CD4-positive, alpha-beta T cell (primary cell): ENCODE measurements around the gene PCID2. TPM values are rescaled to one million over a fixed set of nuclear protein-coding genes. Genes with fewer than 3 reads are reported as not detected.
A peak's percentile ranks its signal among the peaks of the same experiment; 100 is the strongest.

Experiments
- ATAC-seq: fragments of 200-7000 bp; cut with Tn5 transposase; one replicate; pipeline ENCODE4 v1.10.0; 2022; ENCODE audit warnings: mild to moderate bottlenecking; ENCODE audit not compliant: poor library complexity
- CTCF ChIA-PET: fragments of 350-600 bp; sonication (Branson Sonifier 250); formaldehyde crosslinking; loops from one replicate; lab custom pipeline; 2021; ENCODE audit warnings: antibody characterized with exemption, inconsistent platforms; lab: Charles Lee
- POLR2A ChIA-PET: fragments of 350-600 bp; sonication (Branson Sonifier 250); formaldehyde crosslinking; loops from one replicate; lab custom pipeline; 2021; ENCODE audit warnings: antibody characterized with exemption, inconsistent platforms; lab: Charles Lee
- DNase-seq, 14 experiments: peaks; one replicate each; pipeline ENCODE4 v3.0.0-alpha.2; 2013 to 2020; ENCODE audit warnings: mixed read lengths in 2 of 14
- H3K27ac ChIP-seq, 2 donors: one replicate each; pipeline versions ENCODE4 v1.5.1 to v1.7.0; 2013; ENCODE audit warnings: low read length in 2 of 2, low read depth in 1 of 2, mild to moderate bottlenecking in 1 of 2
- H3K27me3 ChIP-seq, 2 experiments: 1 replicate in 1 of 2; 2 replicates in 1 of 2; pipeline versions ENCODE4 v1.6.1 to v1.7.0; 2013; ENCODE audit warnings: low read length in 2 of 2, control low read depth in 1 of 2, mild to moderate bottlenecking in 1 of 2, moderate library complexity in 1 of 2; ENCODE audit not compliant: insufficient read depth in 2 of 2, control insufficient read depth in 1 of 2
- H3K36me3 ChIP-seq: one replicate; pipeline ENCODE4 v1.6.1; 2013; ENCODE audit warnings: low read length, control low read depth; ENCODE audit not compliant: insufficient read depth
- H3K4me1 ChIP-seq: one replicate; pipeline ENCODE4 v1.6.1; 2013; ENCODE audit warnings: low read length, control low read depth; ENCODE audit not compliant: insufficient read depth
- H3K4me3 ChIP-seq: one replicate; pipeline ENCODE4 v1.5.1; 2013; ENCODE audit warnings: mild to moderate bottlenecking, low read length, moderate library complexity
- H3K9me3 ChIP-seq, 2 experiments: 1 replicate in 1 of 2; 2 replicates in 1 of 2; pipeline versions ENCODE4 v1.6.1 to v1.7.0; 2013; ENCODE audit warnings: low read length in 2 of 2, mild to moderate bottlenecking in 2 of 2, control low read depth in 1 of 2, moderate library complexity in 1 of 2; ENCODE audit not compliant: control insufficient read depth in 1 of 2, insufficient read depth in 1 of 2
- H3K27ac Mint-ChIP-seq: one replicate; pipeline ENCODE4 v1.8.0; 2020; ENCODE audit warnings: mixed read lengths
- H3K27me3 Mint-ChIP-seq: one replicate; pipeline ENCODE4 v1.8.0; 2021; ENCODE audit warnings: mixed read lengths
- H3K36me3 Mint-ChIP-seq: one replicate; pipeline ENCODE4 v1.8.0; 2021; ENCODE audit warnings: low read depth, mixed read lengths
- H3K4me1 Mint-ChIP-seq: one replicate; pipeline ENCODE4 v1.8.0; 2021; ENCODE audit warnings: low read depth, mixed read lengths
- H3K4me3 Mint-ChIP-seq: one replicate; pipeline ENCODE4 v1.8.0; 2020; ENCODE audit warnings: mild to moderate bottlenecking, mixed read lengths
- H3K9me3 Mint-ChIP-seq: one replicate; pipeline ENCODE4 v1.8.0; 2020; ENCODE audit warnings: mixed read lengths
- CTCF ChIP-seq: fragments of 200-600 bp; IDR thresholded peaks from one replicate; pipeline ENCODE4 v1.8.0; 2022; ENCODE audit warnings: antibody characterized with exemption, mild to moderate bottlenecking
- intact Hi-C, 2 experiments: fragments of 100-400 bp; cut with DNase I in 1 of 2; cut with micrococcal nuclease in 1 of 2; formaldehyde crosslinking; loops; one replicate each; pipeline versions ENCODE4 v1.15.1 to v1.9.0; 2023 to 2025; cut with DNase I, micrococcal nuclease
- total RNA-seq, 174 experiments: library from RNA in 2 of 174; stranded (reverse) in 2 of 174; gene quantifications; one replicate each; pipeline ENCODE4 v1.2.3 and lab custom pipeline; 2021 to 2026

Gene PCID2
- total RNA-seq, 2 experiments from 2014 or later: 33.6 to 33.7 TPM

GRCh38 chr13:113187883-113188665 lies 20.4 kb downstream of the PCID2 start:
- peaks cover 31% of the 10 kb centered on the region for H3K4me1 ChIP-seq
- no peak overlapping the region for H3K27ac ChIP-seq
- peaks cover 64% of the 10 kb centered on the region for H3K36me3 ChIP-seq
- H3K9me3 Mint-ChIP-seq: no peaks in the 10 kb centered on the region
- ATAC-seq: no peak
- POLR2A ChIA-PET: interaction anchor here (3.3 kb wide), 1 partner anchor 21 kb away, joined by 25 read pairs; the partner anchor contains the start of genes CUL4A and PCID2
- no peaks in the 10 kb centered on the region for H3K9me3 ChIP-seq
- no peaks in the 10 kb centered on the region for H3K27me3 ChIP-seq
- no peak for DNase-seq
- H3K4me3 Mint-ChIP-seq: no peak overlapping the region
- peak overlapping the region; percentile 85 for H3K27ac Mint-ChIP-seq
- no peak overlapping the region for H3K4me3 ChIP-seq
- TF ChIP-seq CTCF: no peak
- intact Hi-C loops: no loop called here
- CTCF ChIA-PET: no interaction called here
- H3K4me1 Mint-ChIP-seq: peaks cover 42% of the 10 kb centered on the region
- no peaks in the 10 kb centered on the region for H3K27me3 Mint-ChIP-seq
- peaks cover 83% of the 10 kb centered on the region for H3K36me3 Mint-ChIP-seq

- ChIA-PET POLR2A (interaction anchor here (3.3 kb wide), 1 partner anchor 22 kb away, joined by 25 read pairs; the partner anchor contains the start of genes CUL4A and PCID2), CTCF (no interaction called here)
- H3K27ac Mint-ChIP-seq: peak overlapping the region; percentile 85
- DNase-seq: peak in 6 of 14 experiments; percentile 24 to 72 (median 36)
- H3K4me1 ChIP-seq: peaks cover 32% of the 10 kb centered on the region
- H3K27me3 Mint-ChIP-seq: no peaks in the 10 kb centered on the region
- no peak for ATAC-seq
- no peak overlapping the region for H3K27ac ChIP-seq
- no peaks in the 10 kb centered on the region for H3K9me3 Mint-ChIP-seq
- no peaks in the 10 kb centered on the region for H3K27me3 ChIP-seq
- H3K36me3 ChIP-seq: peaks cover 60% of the 10 kb centered on the region
- no peak for TF ChIP-seq CTCF
- intact Hi-C loops: no loop called here
- H3K4me3 Mint-ChIP-seq: no peak overlapping the region
- H3K9me3 ChIP-seq: no peaks in the 10 kb centered on the region
- peaks cover 81% of the 10 kb centered on the region for H3K36me3 Mint-ChIP-seq
- H3K4me1 Mint-ChIP-seq: peaks cover 42% of the 10 kb centered on the region
- no peak overlapping the region for H3K4me3 ChIP-seq
Measured at GRCh38 chr13:113187263-113187669, 21.2 kb downstream of the PCID2 start.

GRCh38 chr13:113186061-113186900 lies 22.2 kb downstream of the PCID2 start:
- peak; percentile 30 for ATAC-seq
- peak overlapping the region in 1 of 2 donors; percentile 9 for H3K27ac ChIP-seq
- H3K27me3 ChIP-seq: no peaks in the 10 kb centered on the region
- H3K27ac Mint-ChIP-seq: peak overlapping the region; percentile 85
- TF ChIP-seq CTCF: no peak
- peak in 3 of 14 experiments; percentile 25 to 57 (median 31) for DNase-seq
- ChIA-PET POLR2A (interaction anchor here (1.6 to 3.3 kb wide), 2 partner anchors 10 to 23 kb away, joined by 7 to 25 read pairs; partner anchors contain the start of genes CUL4A and PCID2), CTCF (interaction anchor here (1.6 kb wide), 2 partner anchors 10 to 23 kb away, joined by 3 read pairs; partner anchors contain the start of gene CUL4A)
- no peaks in the 10 kb centered on the region for H3K9me3 Mint-ChIP-seq
- peak overlapping the region; percentile 69 for H3K4me3 Mint-ChIP-seq
- peaks cover 66% of the 10 kb centered on the region for H3K36me3 ChIP-seq
- H3K4me1 Mint-ChIP-seq: peaks cover 42% of the 10 kb centered on the region
- no peaks in the 10 kb centered on the region for H3K27me3 Mint-ChIP-seq
- intact Hi-C loops: no loop called here
- H3K9me3 ChIP-seq: no peaks in the 10 kb centered on the region
- peak overlapping the region; percentile 33 for H3K4me3 ChIP-seq
- peaks cover 81% of the 10 kb centered on the region for H3K36me3 Mint-ChIP-seq
- H3K4me1 ChIP-seq: peaks cover 39% of the 10 kb centered on the region
